ENCODE measurements around the gene ELMO1. TPM values are rescaled to one million over a fixed set of nuclear protein-coding genes. Genes with fewer than 3 reads are reported as not detected.

ELMO1 gene
- total RNA-seq, 1 donor from 2014 or later: 66.1 TPM

- Mint-ChIP-seq H3K27ac (peak overlapping the region; percentile 72), H3K36me3 (ENCODE audit: insufficient read depth) (peaks cover 19% of the 10 kb centered on the region), H3K4me1 (ENCODE audit: low read depth) (peaks cover 38% of the 10 kb centered on the region), H3K9me3 (ENCODE audit: low read depth) (no peaks in the 10 kb centered on the region), H3K4me3 (ENCODE audit: low read depth) (peak overlapping the region; percentile 27), H3K27me3 (no peaks in the 10 kb centered on the region)
- TF ChIP-seq, protein P1, sequence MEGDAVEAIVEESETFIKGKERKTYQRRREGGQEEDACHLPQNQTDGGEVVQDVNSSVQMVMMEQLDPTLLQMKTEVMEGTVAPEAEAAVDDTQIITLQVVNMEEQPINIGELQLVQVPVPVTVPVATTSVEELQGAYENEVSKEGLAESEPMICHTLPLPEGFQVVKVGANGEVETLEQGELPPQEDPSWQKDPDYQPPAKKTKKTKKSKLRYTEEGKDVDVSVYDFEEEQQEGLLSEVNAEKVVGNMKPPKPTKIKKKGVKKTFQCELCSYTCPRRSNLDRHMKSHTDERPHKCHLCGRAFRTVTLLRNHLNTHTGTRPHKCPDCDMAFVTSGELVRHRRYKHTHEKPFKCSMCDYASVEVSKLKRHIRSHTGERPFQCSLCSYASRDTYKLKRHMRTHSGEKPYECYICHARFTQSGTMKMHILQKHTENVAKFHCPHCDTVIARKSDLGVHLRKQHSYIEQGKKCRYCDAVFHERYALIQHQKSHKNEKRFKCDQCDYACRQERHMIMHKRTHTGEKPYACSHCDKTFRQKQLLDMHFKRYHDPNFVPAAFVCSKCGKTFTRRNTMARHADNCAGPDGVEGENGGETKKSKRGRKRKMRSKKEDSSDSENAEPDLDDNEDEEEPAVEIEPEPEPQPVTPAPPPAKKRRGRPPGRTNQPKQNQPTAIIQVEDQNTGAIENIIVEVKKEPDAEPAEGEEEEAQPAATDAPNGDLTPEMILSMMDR (IDR thresholded peaks at IDR 0.05; ENCODE audit: unreplicated experiment): peak; percentile 11
- no peak for DNase-seq (ENCODE audit: low spot score, unreplicated experiment)
Observed at GRCh38 chr7:36880108-36880507, 568.6 kb downstream of the ELMO1 start.

DNA sequence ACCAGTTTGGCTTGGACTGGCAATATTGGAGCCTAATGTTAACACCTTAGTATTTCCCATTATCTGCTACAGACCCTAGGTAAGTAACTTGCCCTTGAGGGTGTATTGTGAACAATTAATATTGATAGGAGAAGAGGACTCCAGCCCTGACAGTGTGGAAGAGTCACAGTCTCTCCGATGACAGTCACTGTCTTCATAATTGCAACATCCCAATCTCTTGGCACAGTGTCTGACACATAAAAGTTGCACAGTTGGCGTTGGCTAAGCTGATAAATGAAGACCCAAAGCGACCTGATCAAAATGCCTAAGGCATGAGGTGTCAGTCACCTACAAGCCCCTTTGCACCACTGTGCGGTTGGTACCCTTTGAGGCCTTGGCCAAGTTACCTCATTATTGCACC lies 569.6 kb downstream of the ELMO1 start:
- Mint-ChIP-seq H3K27ac (no peak overlapping the region), H3K4me1 (ENCODE audit: low read depth) (peaks cover 38% of the 10 kb centered on the region), H3K4me3 (ENCODE audit: low read depth) (no peak overlapping the region), H3K9me3 (ENCODE audit: low read depth) (no peaks in the 10 kb centered on the region), H3K36me3 (ENCODE audit: insufficient read depth) (peaks cover 16% of the 10 kb centered on the region), H3K27me3 (no peaks in the 10 kb centered on the region)
- DNase-seq (ENCODE audit: low spot score, unreplicated experiment): no peak
- TF ChIP-seq, protein P1 (IDR thresholded peaks at IDR 0.05; ENCODE audit: unreplicated experiment): no peak

DNA sequence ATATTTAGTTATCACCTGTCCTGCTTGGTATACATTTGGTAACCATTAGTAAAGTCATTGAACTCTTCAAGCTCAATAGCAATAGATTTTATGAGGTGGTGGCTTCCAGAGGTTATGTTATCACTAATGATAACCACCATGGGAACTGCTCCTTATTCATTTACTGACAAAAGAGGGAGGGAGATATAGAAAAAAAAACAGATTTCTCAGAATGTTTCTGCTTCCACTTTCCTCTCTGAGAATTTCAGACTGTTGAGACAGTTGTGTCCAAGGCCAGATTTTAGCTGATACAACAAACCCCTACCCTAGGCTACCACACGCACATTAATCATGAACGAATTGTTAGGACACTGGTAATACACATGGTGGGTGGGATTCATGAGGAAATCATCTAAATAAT lies 570.4 kb downstream of the ELMO1 start:
- H3K27ac Mint-ChIP-seq: peak overlapping the region; percentile 54

GRCh38 chr7:36875794-36876193 lies 572.9 kb downstream of the ELMO1 start:
- Mint-ChIP-seq H3K4me1 (ENCODE audit: low read depth) (peaks cover 38% of the 10 kb centered on the region), H3K36me3 (ENCODE audit: insufficient read depth) (peaks cover 22% of the 10 kb centered on the region), H3K9me3 (ENCODE audit: low read depth) (no peaks in the 10 kb centered on the region), H3K27ac (peak overlapping the region; percentile 79), H3K27me3 (no peaks in the 10 kb centered on the region), H3K4me3 (ENCODE audit: low read depth) (no peak overlapping the region)
- no peak for DNase-seq (ENCODE audit: low spot score, unreplicated experiment)
- TF ChIP-seq, protein P1 (IDR thresholded peaks at IDR 0.05; ENCODE audit: unreplicated experiment): no peak

More for the DNA sequence above, 570.4 kb downstream of the ELMO1 start:
- H3K4me1 Mint-ChIP-seq (ENCODE audit: low read depth): peaks cover 38% of the 10 kb centered on the region
- no peak overlapping the region for H3K4me3 Mint-ChIP-seq (ENCODE audit: low read depth)
- H3K9me3 Mint-ChIP-seq (ENCODE audit: low read depth): no peaks in the 10 kb centered on the region
- H3K27me3 Mint-ChIP-seq: no peaks in the 10 kb centered on the region
- TF ChIP-seq, protein P1 (IDR thresholded peaks at IDR 0.05; ENCODE audit: unreplicated experiment): no peak
- peaks cover 15% of the 10 kb centered on the region for H3K36me3 Mint-ChIP-seq (ENCODE audit: insufficient read depth)
- DNase-seq (ENCODE audit: low spot score, unreplicated experiment): no peak

- Mint-ChIP-seq H3K36me3 (ENCODE audit: insufficient read depth) (peaks cover 27% of the 10 kb centered on the region), H3K27me3 (no peaks in the 10 kb centered on the region), H3K4me1 (ENCODE audit: low read depth) (peaks cover 32% of the 10 kb centered on the region), H3K9me3 (ENCODE audit: low read depth) (no peaks in the 10 kb centered on the region), H3K4me3 (ENCODE audit: low read depth) (no peak overlapping the region), H3K27ac (no peak overlapping the region)
- DNase-seq (ENCODE audit: low spot score, unreplicated experiment): no peak
- TF ChIP-seq, protein P1 (IDR thresholded peaks at IDR 0.05; ENCODE audit: unreplicated experiment): no peak
Observed at GRCh38 chr7:36874041-36874440, 574.6 kb downstream of the ELMO1 start.
